ENCODE results near the gene SRRM5. TPM values are rescaled to one million over a fixed set of nuclear protein-coding genes. Genes with fewer than 3 reads are reported as not detected.

Gene SRRM5
- total and polyA plus RNA-seq, 10 donors = 0.26 to 0.94 (median 0.46) TPM

DNA sequence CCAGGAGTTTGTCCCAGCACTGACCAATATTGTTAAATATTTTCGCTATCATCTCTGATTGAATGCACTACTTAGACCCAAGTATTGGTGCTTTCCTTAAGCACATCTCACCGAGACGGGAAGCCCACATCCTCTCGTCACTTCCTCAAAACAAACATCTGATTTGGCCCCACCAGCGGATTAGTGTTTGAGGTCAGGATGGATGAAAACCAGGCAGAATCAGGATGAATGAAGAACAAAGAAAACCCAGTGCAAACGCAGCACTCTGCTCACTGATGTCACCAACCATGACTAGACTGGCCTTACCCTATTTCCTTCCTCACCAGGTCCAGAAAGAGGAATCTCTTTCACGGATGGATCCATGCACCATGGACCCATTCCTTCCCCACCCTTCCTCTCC is 52.1 kb downstream of the SRRM5 start:
- TF ChIP-seq POLR2A (IDR thresholded peaks at IDR 0.05) (no peak), POLR2AphosphoS5 (IDR thresholded peaks at IDR 0.05) (peak in 1 of 3 donors; percentile 26)
- TF ChIP-seq, protein P1, sequence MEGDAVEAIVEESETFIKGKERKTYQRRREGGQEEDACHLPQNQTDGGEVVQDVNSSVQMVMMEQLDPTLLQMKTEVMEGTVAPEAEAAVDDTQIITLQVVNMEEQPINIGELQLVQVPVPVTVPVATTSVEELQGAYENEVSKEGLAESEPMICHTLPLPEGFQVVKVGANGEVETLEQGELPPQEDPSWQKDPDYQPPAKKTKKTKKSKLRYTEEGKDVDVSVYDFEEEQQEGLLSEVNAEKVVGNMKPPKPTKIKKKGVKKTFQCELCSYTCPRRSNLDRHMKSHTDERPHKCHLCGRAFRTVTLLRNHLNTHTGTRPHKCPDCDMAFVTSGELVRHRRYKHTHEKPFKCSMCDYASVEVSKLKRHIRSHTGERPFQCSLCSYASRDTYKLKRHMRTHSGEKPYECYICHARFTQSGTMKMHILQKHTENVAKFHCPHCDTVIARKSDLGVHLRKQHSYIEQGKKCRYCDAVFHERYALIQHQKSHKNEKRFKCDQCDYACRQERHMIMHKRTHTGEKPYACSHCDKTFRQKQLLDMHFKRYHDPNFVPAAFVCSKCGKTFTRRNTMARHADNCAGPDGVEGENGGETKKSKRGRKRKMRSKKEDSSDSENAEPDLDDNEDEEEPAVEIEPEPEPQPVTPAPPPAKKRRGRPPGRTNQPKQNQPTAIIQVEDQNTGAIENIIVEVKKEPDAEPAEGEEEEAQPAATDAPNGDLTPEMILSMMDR (IDR thresholded peaks at IDR 0.05 in 8 of 11, conservative IDR thresholded peaks at IDR 0.05 in 3 of 11) = no peak
- H3K27me3 ChIP-seq (replicated peaks in 1 of 7) = peaks cover 0 to 6% (median 0%) of the 10 kb centered on the region in 7 donors
- H3K27ac ChIP-seq = peak overlapping the region in 1 of 8 donors; percentile 35
- H3K9me3 ChIP-seq = no peaks in the 10 kb centered on the region
- no peak for DNase-seq
- H3K36me3 ChIP-seq = peaks cover 0 to 85% (median 14%) of the 10 kb centered on the region in 6 donors
- no peak overlapping the region for H3K4me3 ChIP-seq
- WGBS, 5 donors = 11 to 19% (median 16%) methylated on average over 7 of the region's 7 CpGs
- intact Hi-C loops (cut with DNase I; ENCODE audit: low total_unique reads) = no loop called here
- peaks cover 3 to 57% (median 24%) of the 10 kb centered on the region in 6 donors for H3K4me1 ChIP-seq

Small RNA genes within 50 kb of the gene (small RNA-seq; reads per million reads assigned to genes)
- gene RN7SL368P = 0 reads per million in 4 donors

Other genes with a start within 250 kb of the SRRM5 start
- gene TEX101, start 197.2 kb upstream of the SRRM5 start, total RNA-seq = not detected
- not detected for gene TEX101, start 197.2 kb upstream of the SRRM5 start, polyA plus RNA-seq
- 1 to 10 TPM in 6 of 7 donors, under 1 TPM in 1; 0.57 to 2.8 (median 1.4) TPM for gene LYPD3, start 146.5 kb upstream of the SRRM5 start, total RNA-seq
- gene LYPD3, start 146.5 kb upstream of the SRRM5 start, polyA plus RNA-seq = 1 to 10 TPM; 1.5 to 1.7 (median 1.6) TPM
- 10 to 100 TPM in 5 of 7 donors, 1 to 10 TPM in 2; 8.0 to 23.0 (median 14.8) TPM for gene PHLDB3, start 107.3 kb upstream of the SRRM5 start, total RNA-seq
- gene PHLDB3, start 107.3 kb upstream of the SRRM5 start, polyA plus RNA-seq = 10 to 100 TPM; 10.4 to 22.8 (median 17.4) TPM
- 10 to 100 TPM; 25.3 to 53.4 (median 34.6) TPM for gene ETHE1, start 84.9 kb upstream of the SRRM5 start, total RNA-seq
- gene ETHE1, start 84.9 kb upstream of the SRRM5 start, polyA plus RNA-seq = 10 to 100 TPM; 20.2 to 42.8 (median 35.3) TPM
- gene ZNF575, start 78.9 kb upstream of the SRRM5 start, total RNA-seq = 1 to 10 TPM in 5 of 7 donors, not detected in 2; 1.0 to 4.3 (median 2.4) TPM
- 1 to 10 TPM in 1 of 3 donors, under 1 TPM in 2; 0.82 to 1.9 (median 0.87) TPM for gene ZNF575, start 78.9 kb upstream of the SRRM5 start, polyA plus RNA-seq
- 10 to 100 TPM; 23.6 to 32.0 (median 26.0) TPM for gene XRCC1, start 36.6 kb upstream of the SRRM5 start, total RNA-seq
- 10 to 100 TPM; 16.0 to 19.0 (median 16.4) TPM for gene XRCC1, start 36.6 kb upstream of the SRRM5 start, polyA plus RNA-seq
- 1 to 10 TPM; 2.0 to 8.7 (median 4.3) TPM for gene PINLYP, start 36.3 kb upstream of the SRRM5 start, total RNA-seq
- gene PINLYP, start 36.3 kb upstream of the SRRM5 start, polyA plus RNA-seq = 10 to 100 TPM in 1 of 3 donors, 1 to 10 TPM in 2; 6.9 to 10.5 (median 9.6) TPM
- gene IRGQ, start 16.0 kb upstream of the SRRM5 start, total RNA-seq = 10 to 100 TPM; 16.5 to 25.9 (median 20.9) TPM
- 1 to 10 TPM; 3.1 to 3.9 (median 3.8) TPM for gene IRGQ, start 16.0 kb upstream of the SRRM5 start, polyA plus RNA-seq
- gene ZNF576, start 15.5 kb upstream of the SRRM5 start, total RNA-seq = 10 to 100 TPM in 5 of 7 donors, 1 to 10 TPM in 2; 8.1 to 12.9 (median 11.5) TPM
- 10 to 100 TPM in 1 of 3 donors, 1 to 10 TPM in 2; 6.9 to 14.7 (median 9.8) TPM for gene ZNF576, start 15.5 kb upstream of the SRRM5 start, polyA plus RNA-seq
- gene ZNF428, start 7.5 kb downstream of the SRRM5 start, total RNA-seq = 10 to 100 TPM; 19.9 to 29.4 (median 26.2) TPM
- 10 to 100 TPM; 36.0 to 54.7 (median 51.9) TPM for gene ZNF428, start 7.5 kb downstream of the SRRM5 start, polyA plus RNA-seq
- 1 to 10 TPM; 1.8 to 3.5 (median 2.0) TPM for gene CADM4, start 27.8 kb downstream of the SRRM5 start, total RNA-seq
- gene CADM4, start 27.8 kb downstream of the SRRM5 start, polyA plus RNA-seq = 1 to 10 TPM in 2 of 3 donors, under 1 TPM in 1; 0.89 to 4.7 (median 2.2) TPM
- gene PLAUR, start 58.1 kb downstream of the SRRM5 start, total RNA-seq = 10 to 100 TPM; 20.3 to 86.4 (median 41.7) TPM
- gene PLAUR, start 58.1 kb downstream of the SRRM5 start, polyA plus RNA-seq = 10 to 100 TPM in 1 of 3 donors, 1 to 10 TPM in 2; 7.3 to 12.0 (median 8.7) TPM
- not detected for gene IRGC, start 104.0 kb downstream of the SRRM5 start, total RNA-seq
- gene IRGC, start 104.0 kb downstream of the SRRM5 start, polyA plus RNA-seq = not detected
- 10 to 100 TPM; 30.9 to 65.9 (median 54.6) TPM for gene SMG9, start 142.9 kb downstream of the SRRM5 start, total RNA-seq
- 10 to 100 TPM; 34.0 to 44.8 (median 44.3) TPM for gene SMG9, start 142.9 kb downstream of the SRRM5 start, polyA plus RNA-seq
- 10 to 100 TPM; 14.3 to 24.2 (median 21.3) TPM for gene KCNN4, start 168.9 kb downstream of the SRRM5 start, total RNA-seq
- gene KCNN4, start 168.9 kb downstream of the SRRM5 start, polyA plus RNA-seq = 10 to 100 TPM; 25.3 to 77.6 (median 56.1) TPM
- gene LYPD5, start 190.4 kb downstream of the SRRM5 start, total RNA-seq = 10 to 100 TPM in 2 of 7 donors, 1 to 10 TPM in 5; 4.2 to 48.1 (median 7.4) TPM
- gene LYPD5, start 190.4 kb downstream of the SRRM5 start, polyA plus RNA-seq = 1 to 10 TPM; 2.1 to 6.6 (median 2.2) TPM
- gene ZNF283, start 215.2 kb downstream of the SRRM5 start, total RNA-seq = 10 to 100 TPM in 6 of 7 donors, 1 to 10 TPM in 1; 6.0 to 15.6 (median 11.9) TPM
- 1 to 10 TPM; 1.1 to 3.0 (median 1.1) TPM for gene ZNF283, start 215.2 kb downstream of the SRRM5 start, polyA plus RNA-seq